Activated CD4-positive, CD25-positive, alpha-beta regulatory T cell treated with anti-CD3 and anti-CD28 coated beads, Interleukin-2, amount 50 U/mL, for 72 hours (primary cell): Measurements from ENCODE around the gene KLHDC3.
A peak's percentile ranks its signal among the peaks of the same experiment; 100 is the strongest.

Experiments used
- DNase-seq: peaks from one replicate; pipeline ENCODE4 v3.0.0; 2021

KLHDC3 gene

GRCh38 chr6:43013843-43014433 is at the start of gene KLHDC3, which contains the start of gene MEA1:
KLHDC3 (plus strand) TSS chr6:43014249; CDS start chr6:43017193, 2,944 bp downstream.
MEA1 (minus strand) TSS chr6:43013946; CDS start chr6:43013813, 133 bp downstream.
- DNase-seq, result peak; percentile 97

GRCh38 chr6:42966571-42966970 is 47.5 kb upstream of the KLHDC3 start:
- no peak for DNase-seq

- no peak for DNase-seq
These were observed 46.8 kb upstream of the KLHDC3 start for GRCh38 chr6:42967228-42967627.

- DNase-seq, result no peak
These were observed 45.8 kb upstream of the KLHDC3 start for GRCh38 chr6:42968126-42968701.

GRCh38 chr6:42968783-42969182 is 45.3 kb upstream of the KLHDC3 start:
- DNase-seq, result no peak

GRCh38 chr6:42969431-42969830 is 44.6 kb upstream of the KLHDC3 start:
- no peak for DNase-seq

GRCh38 chr6:42969934-42970333 is 44.1 kb upstream of the KLHDC3 start:
- DNase-seq, result no peak

- DNase-seq, result no peak
These were observed 43.0 kb upstream of the KLHDC3 start for GRCh38 chr6:42970871-42971612.

GRCh38 chr6:42971746-42972327 is 42.2 kb upstream of the KLHDC3 start:
- DNase-seq, result no peak

- no peak for DNase-seq
These were observed 40.1 kb upstream of the KLHDC3 start for GRCh38 chr6:42973926-42974325.

- no peak for DNase-seq
These were observed 39.0 kb upstream of the KLHDC3 start for GRCh38 chr6:42974919-42975505.

GRCh38 chr6:42978487-42978838 is 35.6 kb upstream of the KLHDC3 start:
- peak; percentile 40 for DNase-seq

GRCh38 chr6:42978839-42979522 is 35.1 kb upstream of the KLHDC3 start, which contains the start of gene PEX6:
PEX6 (minus strand) TSS chr6:42979181; CDS start chr6:42979150, 31 bp downstream.
- DNase-seq, result peak; percentile 91

- no peak for DNase-seq
These were observed 34.4 kb upstream of the KLHDC3 start for GRCh38 chr6:42979523-42980177.

- DNase-seq, result no peak
These were observed 32.2 kb upstream of the KLHDC3 start for GRCh38 chr6:42981836-42982235.

GRCh38 chr6:42984001-42984923 is 29.8 kb upstream of the KLHDC3 start, which contains the start of gene PPP2R5D:
PPP2R5D (plus strand) TSS chr6:42984570; CDS start chr6:42984678, 108 bp downstream.
- peak; percentile 94 for DNase-seq

GRCh38 chr6:42984924-42985475 is 29.0 kb upstream of the KLHDC3 start:
- DNase-seq, result peak; percentile 35

- no peak for DNase-seq
These were observed 26.3 kb upstream of the KLHDC3 start for GRCh38 chr6:42987533-42988451.

GRCh38 chr6:42988486-42989020 is 25.5 kb upstream of the KLHDC3 start:
- DNase-seq, result no peak
